GM13977 (cell line): ENCODE data around the gene SYPL2.
A peak's percentile ranks its signal among the peaks of the same experiment; 100 is the strongest.

ENCODE experiments used
- DNase-seq: peaks from one replicate; pipeline ENCODE4 v3.0.0; 2012; ENCODE audit warnings: low spot score
- in situ Hi-C: fragments of 300-500 bp; cut with MboI; formaldehyde crosslinking; loops from one replicate; pipeline ENCODE4 v1.12.0; 2022; ENCODE audit warnings: low sequenced_read_pairs, low pct_unique_long_range_greater_than_20kb, mixed read lengths, inconsistent platforms; ENCODE audit not compliant: unreplicated experiment
- TF ChIP-seq, protein P1 (sequence below): IDR thresholded peaks from 2 replicates; pipeline ENCODE4 v1.5.1; 2012; ENCODE audit warnings: mild to moderate bottlenecking, control low read depth; ENCODE audit not compliant: insufficient read depth; ENCODE audit errors: extremely low read depth, missing control alignments

SYPL2 gene

DNA sequence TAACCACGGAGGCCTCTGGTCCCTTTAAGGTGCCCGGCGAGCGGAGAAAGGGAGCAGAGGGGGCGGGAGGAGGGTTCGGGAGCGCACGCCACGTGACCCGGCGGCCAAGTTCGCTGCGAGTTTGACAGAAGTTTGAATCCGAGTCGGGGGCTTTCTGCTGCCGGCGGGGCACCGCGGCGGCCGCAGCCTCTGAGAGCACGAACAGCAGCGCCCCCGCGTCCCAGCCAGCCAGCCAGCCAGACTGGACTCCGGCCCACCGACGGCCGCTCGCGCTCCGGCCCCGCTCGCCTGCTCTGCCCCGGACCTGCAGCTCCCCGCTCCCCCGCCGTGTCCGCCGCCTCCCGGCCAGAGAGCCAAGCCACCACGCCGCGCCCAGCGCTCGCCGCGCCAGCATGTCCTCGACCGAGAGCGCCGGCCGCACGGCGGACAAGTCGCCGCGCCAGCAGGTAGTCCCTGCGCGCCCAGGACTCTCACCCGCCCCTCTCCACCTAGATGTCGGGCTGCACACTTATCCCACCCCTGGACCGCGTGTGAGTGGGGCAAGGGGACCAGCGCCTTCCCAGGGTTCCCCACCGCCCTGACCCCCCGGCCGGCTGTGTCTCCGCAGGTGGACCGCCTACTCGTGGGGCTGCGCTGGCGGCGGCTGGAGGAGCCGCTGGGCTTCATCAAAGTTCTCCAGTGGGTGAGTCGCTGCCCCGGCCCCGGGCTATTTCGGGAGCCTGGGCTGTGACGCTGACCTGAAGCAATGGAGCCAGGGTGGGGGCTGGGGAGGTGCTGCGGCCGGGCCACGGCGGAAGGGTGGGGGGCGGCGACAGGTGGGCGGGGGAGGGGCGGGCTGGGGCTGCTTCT is at the start of gene SYPL2:
SYPL2 (plus strand) TSS at position 95 of the 849 bp plus-strand sequence; CDS start at position 393, 298 bp downstream.
- DNase-seq, result peak; percentile 59
- in situ Hi-C loops, result no loop called here

DNA sequence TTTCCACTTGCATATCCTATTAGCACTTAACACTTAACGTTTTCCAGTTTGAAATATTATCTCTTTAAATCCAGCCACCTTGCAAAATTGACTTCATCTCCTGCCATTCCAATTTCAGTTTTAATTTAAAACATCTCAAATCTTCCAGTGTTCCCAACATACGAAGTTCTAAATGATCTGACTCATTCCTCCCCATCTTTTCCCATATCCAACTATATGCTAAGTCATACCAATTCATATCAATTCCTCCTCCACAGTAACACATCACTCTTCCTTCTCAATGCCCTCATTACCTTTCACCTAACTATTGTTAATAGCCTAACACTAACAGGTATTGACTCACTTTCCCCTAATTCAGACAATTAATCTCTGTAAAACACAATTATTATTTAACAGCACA is 42.8 kb upstream of the SYPL2 start:
- in situ Hi-C loops, result no loop called here
- no peak for DNase-seq
- TF ChIP-seq, protein P1, sequence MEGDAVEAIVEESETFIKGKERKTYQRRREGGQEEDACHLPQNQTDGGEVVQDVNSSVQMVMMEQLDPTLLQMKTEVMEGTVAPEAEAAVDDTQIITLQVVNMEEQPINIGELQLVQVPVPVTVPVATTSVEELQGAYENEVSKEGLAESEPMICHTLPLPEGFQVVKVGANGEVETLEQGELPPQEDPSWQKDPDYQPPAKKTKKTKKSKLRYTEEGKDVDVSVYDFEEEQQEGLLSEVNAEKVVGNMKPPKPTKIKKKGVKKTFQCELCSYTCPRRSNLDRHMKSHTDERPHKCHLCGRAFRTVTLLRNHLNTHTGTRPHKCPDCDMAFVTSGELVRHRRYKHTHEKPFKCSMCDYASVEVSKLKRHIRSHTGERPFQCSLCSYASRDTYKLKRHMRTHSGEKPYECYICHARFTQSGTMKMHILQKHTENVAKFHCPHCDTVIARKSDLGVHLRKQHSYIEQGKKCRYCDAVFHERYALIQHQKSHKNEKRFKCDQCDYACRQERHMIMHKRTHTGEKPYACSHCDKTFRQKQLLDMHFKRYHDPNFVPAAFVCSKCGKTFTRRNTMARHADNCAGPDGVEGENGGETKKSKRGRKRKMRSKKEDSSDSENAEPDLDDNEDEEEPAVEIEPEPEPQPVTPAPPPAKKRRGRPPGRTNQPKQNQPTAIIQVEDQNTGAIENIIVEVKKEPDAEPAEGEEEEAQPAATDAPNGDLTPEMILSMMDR, result no peak

More for the DNA sequence above, at the start of gene SYPL2:
- TF ChIP-seq, protein P1, result no peak

DNA sequence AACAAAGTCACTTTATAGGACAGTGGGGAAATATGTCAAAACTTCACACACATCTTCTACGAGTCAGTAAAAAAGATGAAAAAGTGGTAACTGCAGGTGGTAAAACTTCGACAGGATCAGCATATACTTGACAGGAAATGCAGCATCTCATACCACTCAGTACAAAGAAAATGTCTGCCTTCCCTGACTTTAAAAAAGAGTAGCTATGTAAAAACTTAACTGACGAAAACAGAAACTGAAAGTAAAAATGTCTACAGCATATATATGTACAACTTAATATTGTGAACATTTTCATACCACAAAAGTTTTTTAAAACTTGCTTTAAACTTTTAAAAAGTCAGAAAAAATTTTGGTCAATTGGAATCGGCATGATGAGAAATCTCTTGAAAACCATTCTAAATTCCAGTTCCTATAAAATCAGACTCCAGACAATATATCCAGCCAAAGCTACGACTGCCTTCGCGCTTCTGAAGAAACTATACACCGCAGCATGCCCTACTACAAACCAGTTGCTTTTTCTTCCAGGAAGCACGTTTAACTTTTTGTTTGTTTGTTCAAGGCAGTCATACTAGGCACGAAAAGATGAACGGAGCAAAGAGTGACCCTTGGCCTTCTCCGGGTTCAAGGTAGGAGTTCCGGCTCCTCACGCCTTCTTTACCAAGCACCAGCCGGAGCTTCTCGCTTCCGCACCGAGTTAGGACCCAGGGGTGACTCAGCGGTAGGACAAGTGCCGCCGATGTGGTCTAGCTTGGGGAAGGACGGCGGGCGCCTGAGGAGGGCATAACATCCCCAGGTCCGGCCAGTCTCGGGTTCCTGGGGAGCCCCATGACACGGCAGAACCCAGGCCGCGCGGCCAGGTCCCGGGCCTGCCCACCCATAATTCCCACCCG is 40.7 kb upstream of the SYPL2 start:
- in situ Hi-C loops, result no loop called here
- peak; percentile 57 for DNase-seq
- TF ChIP-seq, protein P1, result no peak

DNA sequence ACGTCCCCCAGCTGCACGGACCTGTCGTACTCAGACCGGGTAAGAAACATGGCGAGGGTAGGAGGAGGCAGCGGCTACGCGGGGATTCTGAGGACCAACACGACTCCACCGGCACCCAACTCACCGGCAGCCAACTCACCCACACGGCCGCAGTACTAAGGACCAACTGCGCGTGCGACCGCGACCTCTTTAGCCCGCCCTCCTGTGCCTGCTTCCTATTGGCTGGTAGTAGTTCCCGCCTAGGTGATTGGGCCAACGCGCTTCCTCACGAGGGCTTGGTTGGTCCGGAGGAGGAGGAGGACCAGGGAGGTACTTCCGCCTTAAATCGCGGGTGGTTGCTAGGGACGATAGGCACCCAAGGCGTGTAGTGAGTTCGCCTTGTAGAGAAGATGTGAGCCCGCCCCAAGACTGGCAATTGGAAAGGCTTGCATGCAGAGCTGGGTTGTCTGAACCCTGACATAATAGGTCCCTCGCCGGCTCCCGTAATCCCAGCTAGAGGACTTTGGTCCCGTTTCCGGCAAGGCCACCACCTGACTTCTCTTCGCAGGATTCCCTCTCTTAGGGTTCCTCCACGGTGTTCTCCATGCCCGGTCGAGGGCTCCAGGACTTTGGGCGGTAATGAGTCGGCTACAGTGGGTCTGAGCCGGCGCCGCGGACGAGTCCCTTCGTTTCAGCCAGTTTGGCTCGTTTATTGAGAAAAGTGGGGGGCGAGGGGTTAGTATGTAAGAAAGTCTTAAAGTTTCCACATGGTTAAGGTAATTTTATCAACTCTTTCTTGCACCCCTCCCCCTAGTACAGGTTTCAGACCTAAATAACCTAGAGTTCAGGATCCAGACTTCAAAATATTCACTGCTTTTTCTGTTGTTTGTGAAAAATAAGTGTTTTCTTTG is 39.8 kb upstream of the SYPL2 start, which contains the start of gene PSMA5:
PSMA5 (minus strand) TSS at position 168 of the 890 bp plus-strand sequence; CDS start at position 50, 118 bp downstream.
- in situ Hi-C loops, result no loop called here

DNA sequence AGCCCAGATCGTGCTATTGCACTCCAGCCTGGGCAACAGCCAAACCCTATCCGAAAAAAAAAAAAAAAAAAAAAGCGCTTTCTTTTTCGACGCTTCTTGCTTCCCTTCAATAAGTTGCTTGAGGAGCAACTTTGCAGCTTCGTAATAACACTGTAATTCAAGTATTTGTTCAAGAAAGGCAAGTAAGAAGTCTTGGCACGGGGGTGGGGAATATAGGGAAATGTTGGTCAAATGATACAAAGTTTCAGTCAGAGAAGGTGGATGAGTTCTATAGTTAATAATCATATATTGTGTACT is 39.2 kb upstream of the SYPL2 start:
- DNase-seq, result no peak

More for the DNA sequence above, 39.8 kb upstream of the SYPL2 start, which contains the start of gene PSMA5:
- peak; percentile 91 for DNase-seq
- TF ChIP-seq, protein P1, result no peak

More for the DNA sequence above, 39.2 kb upstream of the SYPL2 start:
- in situ Hi-C loops, result no loop called here
- TF ChIP-seq, protein P1, result no peak
